ENCODE results near the gene FBXL7. TPM values are rescaled to one million over a fixed set of nuclear protein-coding genes. Genes with fewer than 3 reads are reported as not detected.

The FBXL7 gene
- total RNA-seq, 4 donors from 2014 or later: 9.5 to 25.2 (median 16.0) TPM

DNA sequence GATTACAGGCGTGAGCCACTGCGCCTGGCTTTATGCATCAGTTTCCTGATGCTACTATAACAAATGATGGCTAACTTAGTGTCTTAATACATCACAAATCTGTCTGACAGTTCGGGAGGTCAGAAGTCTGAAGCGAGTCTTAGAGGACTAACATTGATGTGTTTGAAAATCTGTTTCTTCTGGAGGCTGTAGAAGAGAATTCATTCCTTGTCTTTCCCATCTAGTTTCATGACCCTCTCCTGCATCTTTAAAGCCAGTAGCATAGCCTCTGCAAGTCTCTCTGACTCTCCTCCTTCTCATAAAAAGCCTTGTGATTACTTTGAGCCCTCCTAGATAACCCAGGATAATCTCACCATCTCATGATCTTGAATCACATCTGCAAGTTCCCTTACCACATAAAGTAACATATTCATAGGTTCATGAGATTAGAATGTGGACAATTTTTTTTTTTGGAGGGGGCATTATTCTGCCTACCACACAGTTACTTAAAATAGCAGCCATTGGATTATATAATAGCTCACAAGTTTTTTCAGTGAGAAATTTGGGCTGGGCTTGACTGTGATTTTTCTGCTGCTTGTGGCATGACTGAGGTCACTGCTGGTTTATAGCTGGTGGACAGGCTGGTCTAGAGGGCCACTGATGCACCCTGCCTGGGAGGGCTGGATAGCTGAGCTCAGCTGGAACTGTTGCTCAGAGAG lies 134.8 kb downstream of the FBXL7 start:
- TF ChIP-seq, protein P1, sequence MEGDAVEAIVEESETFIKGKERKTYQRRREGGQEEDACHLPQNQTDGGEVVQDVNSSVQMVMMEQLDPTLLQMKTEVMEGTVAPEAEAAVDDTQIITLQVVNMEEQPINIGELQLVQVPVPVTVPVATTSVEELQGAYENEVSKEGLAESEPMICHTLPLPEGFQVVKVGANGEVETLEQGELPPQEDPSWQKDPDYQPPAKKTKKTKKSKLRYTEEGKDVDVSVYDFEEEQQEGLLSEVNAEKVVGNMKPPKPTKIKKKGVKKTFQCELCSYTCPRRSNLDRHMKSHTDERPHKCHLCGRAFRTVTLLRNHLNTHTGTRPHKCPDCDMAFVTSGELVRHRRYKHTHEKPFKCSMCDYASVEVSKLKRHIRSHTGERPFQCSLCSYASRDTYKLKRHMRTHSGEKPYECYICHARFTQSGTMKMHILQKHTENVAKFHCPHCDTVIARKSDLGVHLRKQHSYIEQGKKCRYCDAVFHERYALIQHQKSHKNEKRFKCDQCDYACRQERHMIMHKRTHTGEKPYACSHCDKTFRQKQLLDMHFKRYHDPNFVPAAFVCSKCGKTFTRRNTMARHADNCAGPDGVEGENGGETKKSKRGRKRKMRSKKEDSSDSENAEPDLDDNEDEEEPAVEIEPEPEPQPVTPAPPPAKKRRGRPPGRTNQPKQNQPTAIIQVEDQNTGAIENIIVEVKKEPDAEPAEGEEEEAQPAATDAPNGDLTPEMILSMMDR (IDR thresholded peaks at IDR 0.05; ENCODE audit: low read depth): no peak

DNA sequence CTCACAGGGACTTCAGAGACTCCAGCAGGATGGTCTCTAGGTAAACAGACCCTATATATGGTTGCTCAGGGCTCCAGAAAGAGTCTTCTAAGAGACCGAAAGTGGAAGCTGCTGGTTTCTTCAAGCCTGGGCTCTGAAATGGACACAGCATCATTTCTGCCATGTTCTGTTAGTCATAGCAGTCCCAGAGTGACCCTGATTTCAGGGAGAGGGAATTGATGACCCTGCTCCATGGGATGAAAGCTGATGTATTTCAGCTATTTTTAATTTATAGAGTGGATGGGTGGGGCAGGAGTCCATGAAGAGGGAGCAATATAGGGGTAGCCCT lies 135.3 kb downstream of the FBXL7 start:
- TF ChIP-seq, protein P1 (IDR thresholded peaks at IDR 0.05; ENCODE audit: low read depth): no peak

- TF ChIP-seq, protein P1 (IDR thresholded peaks at IDR 0.05; ENCODE audit: low read depth): no peak
Observed at GRCh38 chr5:15637345-15637744, 137.4 kb downstream of the FBXL7 start.

- TF ChIP-seq, protein P1 (IDR thresholded peaks at IDR 0.05; ENCODE audit: low read depth): no peak
Observed at GRCh38 chr5:15637886-15638285, 137.9 kb downstream of the FBXL7 start.

GRCh38 chr5:15638296-15638695 lies 138.3 kb downstream of the FBXL7 start:
- TF ChIP-seq, protein P1 (IDR thresholded peaks at IDR 0.05; ENCODE audit: low read depth): no peak

GRCh38 chr5:15639288-15639687 lies 139.3 kb downstream of the FBXL7 start:
- TF ChIP-seq, protein P1 (IDR thresholded peaks at IDR 0.05; ENCODE audit: low read depth): no peak

DNA sequence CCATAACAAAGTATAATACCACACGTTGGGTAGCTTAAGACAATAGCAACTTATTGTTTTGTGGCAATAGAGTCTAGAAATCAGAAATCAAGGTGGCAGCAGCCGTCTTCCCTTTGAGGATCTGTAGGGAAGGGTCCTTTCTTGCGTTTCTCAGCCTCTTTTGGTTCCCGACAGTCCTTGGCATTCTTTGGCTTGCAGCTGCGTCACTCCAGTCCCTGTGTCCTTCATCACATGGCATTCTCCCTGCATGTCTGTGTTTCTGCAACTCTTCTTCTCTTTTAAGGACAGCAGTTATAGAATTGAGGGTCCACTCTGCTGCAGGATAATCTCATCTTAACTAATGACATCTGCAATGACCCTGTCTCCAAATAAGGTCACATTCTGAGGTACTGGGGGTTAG lies 140.1 kb downstream of the FBXL7 start:
- TF ChIP-seq, protein P1 (IDR thresholded peaks at IDR 0.05; ENCODE audit: low read depth): no peak

Measured in subcutaneous adipose tissue (tissue), 4 donors.